Right ventricle myocardium superior (tissue), 1 donor: ENCODE data around the gene MTCH1. TPM values are rescaled to one million over a fixed set of nuclear protein-coding genes. Genes with fewer than 3 reads are reported as not detected.
A peak's percentile ranks its signal among the peaks of the same experiment; 100 is the strongest.
"Not testable (repeated sequence)": the region's sequence is repeated elsewhere in the genome, so short reads cannot be mapped to it uniquely, and the experiment has no call there.

Experiments
- ATAC-seq: fragments of 200-7000 bp; cut with Tn5 transposase; one replicate; pipeline ENCODE4 v1.9.1; 2020; ENCODE audit warnings: mild to moderate bottlenecking; ENCODE audit not compliant: poor library complexity
- DNase-seq: peaks from one replicate; pipeline ENCODE4 v3.0.0-alpha.2; 2020
- intact Hi-C: fragments of 100-400 bp; cut with DNase I; formaldehyde crosslinking; loops from one replicate; pipeline ENCODE4 v1.11.2; 2022
- total RNA-seq: library from RNA; stranded (reverse); fragmentation: NEBNext Ultra II Directional; extraction: Animal tissue kit (Norgen Biotek cat#: 25700); gene quantifications from one replicate; pipeline ENCODE4 v1.2.1, GENCODE V29; 2021
- donor health status: DM: no; HTN: yes; CAD: no; lungs with severe emphysema.

The MTCH1 gene
- total RNA-seq, 1 donor from 2014 or later = 205 TPM

- intact Hi-C loops = no loop called here
- peak; percentile 63 for DNase-seq
- peak; percentile 32 for ATAC-seq
Observed at GRCh38 chr6:37004044-37004980, 18.3 kb upstream of the MTCH1 start.

- intact Hi-C loops = no loop called here
- DNase-seq (no peak), ATAC-seq (no peak)
Observed at GRCh38 chr6:36999751-37000125, 13.7 kb upstream of the MTCH1 start.

GRCh38 chr6:36999061-36999750 lies 13.2 kb upstream of the MTCH1 start:
- no peak for DNase-seq
- peak; percentile 28 for ATAC-seq

GRCh38 chr6:36998723-36999038 lies 12.7 kb upstream of the MTCH1 start:
- DNase-seq (no peak), ATAC-seq (no peak)
- intact Hi-C loops = no loop called here

More at GRCh38 chr6:36999061-36999750, 13.2 kb upstream of the MTCH1 start:
- intact Hi-C loops = no loop called here

GRCh38 chr6:36997811-36998722 lies 12.1 kb upstream of the MTCH1 start:
- intact Hi-C loops = no loop called here
- peak; percentile 87 for ATAC-seq
- peak; percentile 70 for DNase-seq

- ATAC-seq, intact Hi-C loops, DNase-seq: not testable (repeated sequence)
Observed at GRCh38 chr6:36990401-36990800, 4.4 kb upstream of the MTCH1 start.

GRCh38 chr6:36989264-36989663 lies 3.3 kb upstream of the MTCH1 start:
- DNase-seq (peak; percentile 14), ATAC-seq (no peak)
- intact Hi-C loops = no loop called here

GRCh38 chr6:36986704-36987047 lies 680 bp upstream of the MTCH1 start:
- DNase-seq = no peak
- ATAC-seq = no peak
- intact Hi-C loops = no loop called here

GRCh38 chr6:36985417-36985807 lies 584 bp downstream of the MTCH1 start:
- no peak for DNase-seq
- intact Hi-C loops = no loop called here

GRCh38 chr6:36984581-36985416 lies 1.2 kb downstream of the MTCH1 start:
- DNase-seq (peak; percentile 52), ATAC-seq (no peak)
- intact Hi-C loops = no loop called here

More at GRCh38 chr6:36985417-36985807, 584 bp downstream of the MTCH1 start:
- no peak for ATAC-seq

GRCh38 chr6:36983538-36983937 lies 2.5 kb downstream of the MTCH1 start:
- DNase-seq (no peak), ATAC-seq (no peak)
- intact Hi-C loops = no loop called here

- DNase-seq (peak; percentile 27), ATAC-seq (no peak)
- intact Hi-C loops = no loop called here
Observed at GRCh38 chr6:36980876-36981619, 4.9 kb downstream of the MTCH1 start.

GRCh38 chr6:36980129-36980528 lies 5.9 kb downstream of the MTCH1 start:
- intact Hi-C loops = no loop called here
- peak; percentile 4 for DNase-seq
- no peak for ATAC-seq

- intact Hi-C loops = loop anchor here (10.0 kb wide), 2 partner anchors 65 to 95 kb away; partner anchors contain the start of gene C6orf89
- DNase-seq (peak; percentile 63), ATAC-seq (peak; percentile 77)
Observed at GRCh38 chr6:36979347-36979742, 6.7 kb downstream of the MTCH1 start.

- ATAC-seq (peak; percentile 4), DNase-seq (peak; percentile 46)
- intact Hi-C loops = loop anchor here (10.0 kb wide), 2 partner anchors 64 to 94 kb away; partner anchors contain the start of gene C6orf89
Observed at GRCh38 chr6:36978421-36979346, 7.3 kb downstream of the MTCH1 start.

GRCh38 chr6:36977470-36977941 lies 8.5 kb downstream of the MTCH1 start:
- peak; percentile 48 for DNase-seq
- intact Hi-C loops = loop anchor here (10.0 kb wide), 2 partner anchors 63 to 93 kb away; partner anchors contain the start of gene C6orf89
- ATAC-seq = no peak
